ENCODE data around the gene XPC.

The XPC gene

DNA sequence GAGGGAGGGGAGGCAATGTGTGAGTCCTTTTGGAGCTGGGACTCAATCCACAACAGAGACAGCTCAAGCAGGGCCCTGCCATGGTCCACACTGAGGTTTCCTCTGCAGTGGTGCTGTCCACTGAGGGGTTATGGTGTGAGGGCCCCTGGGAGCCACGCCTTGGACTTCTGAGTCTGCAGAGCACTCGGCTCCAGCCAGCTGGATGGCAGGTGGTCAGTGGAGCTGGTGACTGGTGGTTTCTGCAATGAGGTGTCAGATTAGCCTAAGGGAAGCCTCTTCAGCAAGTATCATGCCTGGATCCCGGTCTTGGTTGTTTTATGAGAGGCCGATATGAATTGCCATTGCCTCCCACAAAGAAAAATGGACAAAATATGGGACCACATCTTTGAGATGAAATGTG is 21.9 kb upstream of the XPC start:
- no peak for TF ChIP-seq ZFX (IDR thresholded peaks at IDR 0.05)
- TF ChIP-seq, protein P1, sequence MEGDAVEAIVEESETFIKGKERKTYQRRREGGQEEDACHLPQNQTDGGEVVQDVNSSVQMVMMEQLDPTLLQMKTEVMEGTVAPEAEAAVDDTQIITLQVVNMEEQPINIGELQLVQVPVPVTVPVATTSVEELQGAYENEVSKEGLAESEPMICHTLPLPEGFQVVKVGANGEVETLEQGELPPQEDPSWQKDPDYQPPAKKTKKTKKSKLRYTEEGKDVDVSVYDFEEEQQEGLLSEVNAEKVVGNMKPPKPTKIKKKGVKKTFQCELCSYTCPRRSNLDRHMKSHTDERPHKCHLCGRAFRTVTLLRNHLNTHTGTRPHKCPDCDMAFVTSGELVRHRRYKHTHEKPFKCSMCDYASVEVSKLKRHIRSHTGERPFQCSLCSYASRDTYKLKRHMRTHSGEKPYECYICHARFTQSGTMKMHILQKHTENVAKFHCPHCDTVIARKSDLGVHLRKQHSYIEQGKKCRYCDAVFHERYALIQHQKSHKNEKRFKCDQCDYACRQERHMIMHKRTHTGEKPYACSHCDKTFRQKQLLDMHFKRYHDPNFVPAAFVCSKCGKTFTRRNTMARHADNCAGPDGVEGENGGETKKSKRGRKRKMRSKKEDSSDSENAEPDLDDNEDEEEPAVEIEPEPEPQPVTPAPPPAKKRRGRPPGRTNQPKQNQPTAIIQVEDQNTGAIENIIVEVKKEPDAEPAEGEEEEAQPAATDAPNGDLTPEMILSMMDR (conservative IDR thresholded peaks at IDR 0.05) = no peak
- no peak overlapping the region for H3K27ac ChIP-seq

DNA sequence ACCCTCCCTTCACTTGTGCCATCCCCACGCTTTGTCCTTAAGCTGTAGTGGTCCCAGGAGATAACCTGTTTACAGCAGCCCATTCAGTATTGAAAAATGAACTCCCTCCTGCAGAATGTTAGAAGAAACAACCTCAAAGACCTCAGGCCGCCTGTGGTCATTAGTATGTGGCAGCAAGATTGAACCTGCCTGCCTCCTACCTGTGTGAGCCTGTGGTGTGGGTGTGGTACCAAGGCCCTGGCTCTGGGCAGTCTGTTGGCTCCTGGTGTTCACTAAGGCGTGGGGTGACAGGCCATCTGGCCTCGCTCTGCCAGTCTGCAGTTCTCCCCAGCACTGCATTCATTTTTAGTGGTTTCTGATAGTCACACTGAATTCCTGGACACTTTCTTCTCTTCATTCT is 21.2 kb upstream of the XPC start:
- H3K27ac ChIP-seq = no peak overlapping the region
- TF ChIP-seq, protein P1 (conservative IDR thresholded peaks at IDR 0.05) = no peak
- no peak for TF ChIP-seq ZFX (IDR thresholded peaks at IDR 0.05)

DNA sequence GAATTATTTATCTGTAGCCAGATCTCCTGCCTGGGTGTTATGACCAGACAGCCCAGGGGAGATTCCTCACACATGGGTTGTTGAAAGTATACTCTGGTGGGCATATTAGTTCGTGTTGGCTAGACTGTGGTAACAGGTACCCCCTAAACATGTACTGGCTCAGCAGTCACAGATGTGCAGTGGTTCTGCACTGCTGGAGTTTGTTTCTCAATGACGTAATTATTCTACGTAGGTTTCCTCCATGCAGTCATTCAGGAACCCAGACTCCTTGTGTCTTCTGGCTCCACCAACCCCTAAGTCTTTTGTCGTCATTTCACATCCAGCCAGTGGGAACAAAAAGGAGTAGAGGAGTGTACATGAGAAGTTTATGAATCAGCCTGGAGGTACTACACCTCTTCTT is 16.5 kb upstream of the XPC start:
- H3K27ac ChIP-seq = no peak overlapping the region

DNA sequence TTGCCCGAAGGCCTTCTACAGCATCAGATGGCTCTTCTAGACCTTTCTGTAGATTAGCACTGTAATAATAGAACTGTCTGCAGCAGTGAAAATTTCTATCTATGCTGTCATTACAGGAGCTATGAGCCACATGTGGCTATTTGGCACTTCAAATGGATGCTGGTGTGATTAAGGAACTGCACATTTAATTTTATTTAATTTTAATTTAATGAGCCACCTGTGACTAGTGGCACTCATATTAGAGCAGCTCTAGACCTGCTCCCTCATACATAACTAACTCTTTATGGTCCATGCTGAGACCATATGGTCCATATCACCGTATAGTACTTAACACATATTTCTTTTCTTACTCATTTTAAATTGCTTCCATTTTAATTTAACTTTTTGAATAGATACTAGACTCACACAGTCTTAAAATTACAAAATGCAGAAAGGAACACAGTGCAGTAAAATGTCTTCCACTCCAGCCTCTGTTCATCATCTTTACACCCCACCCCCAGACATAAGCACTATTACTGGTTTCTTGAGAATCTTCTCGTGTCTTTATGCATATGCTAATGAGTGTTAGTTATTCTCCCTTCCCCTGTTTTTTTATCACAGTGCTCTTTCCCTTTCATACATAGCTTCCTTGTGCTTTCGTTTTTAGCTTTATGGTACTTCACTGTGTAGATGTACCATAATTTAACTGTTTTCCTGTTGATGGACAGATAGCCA is 9.8 kb upstream of the XPC start:
- H3K27ac ChIP-seq = no peak overlapping the region
- TF ChIP-seq ZFX (IDR thresholded peaks at IDR 0.05) = no peak
- TF ChIP-seq, protein P1 (conservative IDR thresholded peaks at IDR 0.05) = no peak

More for the DNA sequence above, 16.5 kb upstream of the XPC start:
- TF ChIP-seq ZFX (IDR thresholded peaks at IDR 0.05) = no peak
- TF ChIP-seq, protein P1 (conservative IDR thresholded peaks at IDR 0.05) = no peak

DNA sequence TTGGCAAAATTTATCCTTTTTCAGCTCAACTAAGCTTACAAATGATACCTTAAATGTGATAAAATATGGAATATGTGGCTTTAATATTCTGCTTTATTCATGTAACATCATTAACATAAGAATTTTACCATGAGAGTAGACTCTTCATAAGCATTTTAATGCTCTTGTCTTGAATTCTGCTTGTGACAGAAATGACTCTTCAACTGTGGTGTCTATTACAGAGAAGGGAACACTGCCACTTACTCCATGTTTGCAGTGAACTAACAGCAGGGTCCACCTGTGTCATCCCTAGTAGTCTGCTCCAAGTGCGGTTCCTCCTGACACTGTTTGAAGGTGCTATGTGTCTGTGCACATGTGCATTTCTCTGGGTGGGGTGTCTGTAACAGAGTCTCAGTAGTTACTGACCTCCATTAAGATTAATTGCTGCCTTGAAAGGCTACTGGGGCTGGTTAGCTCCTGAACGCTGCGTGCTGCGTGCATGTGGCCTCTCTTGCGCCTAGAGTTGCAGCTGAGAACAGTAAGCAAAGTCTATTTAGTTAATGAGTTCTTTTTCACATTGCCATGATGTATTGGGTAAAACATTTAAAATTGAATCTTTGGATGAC is 8.6 kb upstream of the XPC start:
- no peak overlapping the region for H3K27ac ChIP-seq

DNA sequence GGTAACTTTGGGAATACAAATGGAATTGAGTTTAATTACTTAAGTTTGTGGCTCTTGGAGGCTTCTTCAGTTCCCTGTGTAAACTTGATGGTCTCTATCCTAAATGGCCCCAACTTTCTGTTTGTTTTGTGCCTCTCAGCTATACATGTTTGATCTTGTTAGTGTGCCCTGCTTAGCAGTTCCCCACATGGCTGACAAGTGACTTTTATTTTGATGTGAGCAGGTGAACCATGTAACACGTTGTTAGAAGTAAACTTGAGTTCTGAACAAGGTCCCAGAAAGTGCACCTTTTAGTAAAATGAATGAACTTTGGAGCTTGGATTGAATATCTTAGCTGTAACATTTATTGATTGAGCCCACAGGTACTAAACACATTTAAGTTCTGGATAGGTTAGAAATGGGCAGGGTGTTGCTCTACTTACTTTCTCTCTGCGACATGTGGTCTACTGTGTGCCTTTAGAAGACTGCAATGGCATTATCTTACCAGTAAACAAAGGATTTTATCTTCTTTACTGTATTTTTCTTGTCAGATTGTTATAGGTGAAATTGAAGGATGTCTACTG is 4.7 kb upstream of the XPC start:
- no peak overlapping the region for H3K27ac ChIP-seq
- no peak for TF ChIP-seq ZFX (IDR thresholded peaks at IDR 0.05)
- TF ChIP-seq, protein P1 (conservative IDR thresholded peaks at IDR 0.05) = no peak

More for the DNA sequence above, 8.6 kb upstream of the XPC start:
- no peak for TF ChIP-seq ZFX (IDR thresholded peaks at IDR 0.05)
- TF ChIP-seq, protein P1 (conservative IDR thresholded peaks at IDR 0.05) = no peak

DNA sequence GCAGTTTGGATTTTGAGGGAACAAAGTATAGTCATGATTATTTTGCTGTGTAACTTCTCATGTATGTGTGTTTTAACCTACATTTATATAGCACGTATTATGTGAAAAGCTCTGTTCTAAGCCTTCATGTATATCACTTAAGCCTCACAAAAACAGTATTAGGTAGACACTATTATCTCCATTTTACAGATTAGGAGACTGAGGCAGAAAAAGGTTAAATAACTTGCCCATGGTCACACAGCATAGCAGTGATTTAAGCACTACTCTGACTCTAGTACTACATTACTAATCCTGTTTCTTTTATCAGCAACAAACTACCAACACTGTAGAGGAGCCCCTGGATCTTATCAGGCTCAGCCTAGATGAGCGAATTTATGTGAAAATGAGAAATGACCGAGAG is 2.9 kb upstream of the XPC start:
- H3K27ac ChIP-seq = no peak overlapping the region
- TF ChIP-seq, protein P1 (conservative IDR thresholded peaks at IDR 0.05) = no peak
- no peak for TF ChIP-seq ZFX (IDR thresholded peaks at IDR 0.05)

Data from C4-2B (cell line).